GM23338 (cell line): ENCODE results near the gene MEOX1. TPM values are rescaled to one million over a fixed set of nuclear protein-coding genes. Genes with fewer than 3 reads are reported as not detected.

Experiments used
- ATAC-seq: fragments of 200-7000 bp; cut with Tn5 transposase; 3 replicates; pipeline ENCODE4 v1.9.1; 2020
- DNase-seq: peaks from one replicate; pipeline ENCODE4 v3.0.0-alpha.2; 2015; ENCODE audit warnings: low spot score
- H2AFZ ChIP-seq: fragments of 200-600 bp; sonication (generic); 2 replicates; pipeline ENCODE4 v1.8.0; 2016; ENCODE audit warnings: antibody characterized with exemption, mild to moderate bottlenecking, moderate library complexity
- H3F3A ChIP-seq: fragments of 200-600 bp; sonication (generic); replicated peaks from 2 replicates; pipeline ENCODE4 v1.8.0; 2017; ENCODE audit warnings: antibody characterized with exemption, mixed run types, low read depth
- H3K27ac ChIP-seq: fragments of 200-600 bp; sonication (generic); 2 replicates; pipeline ENCODE4 v1.6.1; 2016; ENCODE audit warnings: low read depth
- H3K27me3 ChIP-seq: fragments of 200-600 bp; sonication (generic); 2 replicates; pipeline ENCODE4 v1.8.0; 2016; ENCODE audit warnings: mild to moderate bottlenecking, mixed run types, moderate library complexity; ENCODE audit not compliant: insufficient read depth
- H3K36me3 ChIP-seq: fragments of 200-600 bp; sonication (generic); 2 replicates; pipeline ENCODE4 v1.8.0; 2016; ENCODE audit warnings: mild to moderate bottlenecking; ENCODE audit not compliant: insufficient read depth
- H3K4me1 ChIP-seq: fragments of 200-600 bp; sonication (generic); 2 replicates; pipeline ENCODE4 v1.8.0; 2016; ENCODE audit warnings: mild to moderate bottlenecking, moderate library complexity; ENCODE audit not compliant: insufficient read depth
- H3K4me2 ChIP-seq: fragments of 200-600 bp; sonication (generic); 2 replicates; pipeline ENCODE4 v1.7.1; 2017; ENCODE audit warnings: mixed run types
- H3K4me3 ChIP-seq: fragments of 200-600 bp; sonication (generic); 2 replicates; pipeline ENCODE4 v1.6.1; 2016; ENCODE audit warnings: mixed run types
- H3K79me2 ChIP-seq: fragments of 200-600 bp; sonication (generic); replicated peaks from 2 replicates; pipeline ENCODE4 v1.8.0; 2017; ENCODE audit warnings: mild to moderate bottlenecking; ENCODE audit not compliant: insufficient read depth
- H3K9me2 ChIP-seq: fragments of 200-600 bp; sonication (generic); 2 replicates; pipeline ENCODE4 v1.8.0; 2017; ENCODE audit not compliant: insufficient read depth
- H4K20me1 ChIP-seq: fragments of 200-600 bp; sonication (generic); replicated peaks from 2 replicates; pipeline ENCODE4 v1.8.0; 2017; ENCODE audit warnings: mild to moderate bottlenecking; ENCODE audit not compliant: insufficient read depth
- H3K27ac Mint-ChIP-seq: 2 replicates; pipeline ENCODE4 v1.8.0; 2020; ENCODE audit warnings: inconsistent platforms, mild to moderate bottlenecking, moderate library complexity, mixed read lengths
- H3K27me3 Mint-ChIP-seq: 3 replicates; pipeline ENCODE4 v1.8.0; 2022; ENCODE audit warnings: low read depth, mild to moderate bottlenecking, moderate library complexity, mixed read lengths, inconsistent platforms; ENCODE audit not compliant: insufficient read depth, poor library complexity
- H3K36me3 Mint-ChIP-seq: 3 replicates; pipeline ENCODE4 v1.8.0; 2021; ENCODE audit warnings: low read depth, mild to moderate bottlenecking, inconsistent platforms, moderate library complexity, mixed read lengths
- H3K4me1 Mint-ChIP-seq: 3 replicates; pipeline ENCODE4 v1.8.0; 2020; ENCODE audit warnings: mild to moderate bottlenecking, inconsistent platforms, mixed read lengths
- H3K4me3 Mint-ChIP-seq: 3 replicates; pipeline ENCODE4 v1.8.0; 2021; ENCODE audit warnings: moderate library complexity, mild to moderate bottlenecking, inconsistent platforms, mixed read lengths
- H3K9me3 Mint-ChIP-seq: 3 replicates; pipeline ENCODE4 v1.8.0; 2020; ENCODE audit warnings: moderate library complexity, mild to moderate bottlenecking, inconsistent platforms, mixed read lengths
- CREB1 ChIP-seq: fragments of 250-450 bp; sonication (Bioruptor Pico); IDR thresholded peaks from 2 replicates; pipeline ENCODE4 v1.5.0; 2020; ENCODE audit warnings: low read depth, mild to moderate bottlenecking, moderate library complexity
- CTCF ChIP-seq, 2 experiments: fragments of 200-600 bp in 1 of 2; sonication (generic) in 1 of 2; conservative IDR thresholded peaks; 2 replicates each; pipeline versions ENCODE4 v1.5.1 to v1.6.1; 2016 to 2017; ENCODE audit warnings: antibody characterized with exemption in 2 of 2, low read depth in 2 of 2, mild to moderate bottlenecking in 2 of 2, moderate library complexity in 1 of 2
- ETS1 ChIP-seq: IDR thresholded peaks from 2 replicates; pipeline ENCODE4 v1.6.1; 2016; ENCODE audit warnings: antibody characterized with exemption
- EZH2 ChIP-seq: fragments of 200-600 bp; sonication (generic); IDR thresholded peaks from one replicate; pipeline ENCODE4 v1.8.0; 2017; ENCODE audit warnings: antibody characterized with exemption, mild to moderate bottlenecking, low read depth; ENCODE audit not compliant: unreplicated experiment
- EZH2phosphoT487 ChIP-seq: fragments of 200-600 bp; sonication (generic); IDR thresholded peaks from one replicate; pipeline ENCODE4 v1.8.1; 2018; ENCODE audit warnings: antibody characterized with exemption; ENCODE audit not compliant: unreplicated experiment
- JUNB ChIP-seq: IDR thresholded peaks from one replicate; pipeline ENCODE4 v1.6.1; 2016; ENCODE audit warnings: antibody characterized with exemption; ENCODE audit not compliant: unreplicated experiment
- NANOG ChIP-seq: IDR thresholded peaks from 2 replicates; pipeline ENCODE4 v1.6.1; 2016; ENCODE audit warnings: antibody characterized with exemption, borderline replicate concordance
- POLR2AphosphoS5 ChIP-seq: IDR thresholded peaks from 2 replicates; pipeline ENCODE4 v1.6.1; 2016; ENCODE audit warnings: antibody characterized with exemption, low read depth
- REST ChIP-seq: IDR thresholded peaks from one replicate; pipeline ENCODE4 v1.6.1; 2018; ENCODE audit warnings: antibody characterized with exemption; ENCODE audit not compliant: unreplicated experiment
- STAT1 ChIP-seq: IDR thresholded peaks from one replicate; pipeline ENCODE4 v1.6.1; 2016; ENCODE audit warnings: antibody characterized with exemption; ENCODE audit not compliant: unreplicated experiment
- ZNF114 ChIP-seq: fragments of 250-450 bp; sonication (Bioruptor Pico); IDR thresholded peaks from 2 replicates; pipeline ENCODE4 v1.5.0; 2020; ENCODE audit warnings: mild to moderate bottlenecking, moderate library complexity
- ZNF331 ChIP-seq: fragments of 250-450 bp; sonication (Bioruptor Pico); IDR thresholded peaks from 2 replicates; pipeline ENCODE4 v1.5.0; 2020; ENCODE audit warnings: low read depth, mild to moderate bottlenecking, moderate library complexity
- ZNF462 ChIP-seq: fragments of 250-450 bp; sonication (Bioruptor Pico); IDR thresholded peaks from 2 replicates; pipeline ENCODE4 v1.5.0; 2020; ENCODE audit warnings: mild to moderate bottlenecking, moderate library complexity
- polyA plus RNA-seq: library from polyadenylated mRNA; unstranded; fragments of >200 nt; fragmentation: Nextera tagmentation; extraction: Ambion mirVana; gene quantifications from 2 replicates; pipeline ENCODE4 v1.2.1, GENCODE V29; 2016
- total RNA-seq: library from RNA; depleted of rRNA; stranded (reverse); fragments of >200 nt; shearing (Covaris generic); gene quantifications from 2 replicates; pipeline ENCODE4 v1.2.3, GENCODE V29; 2014

The MEOX1 gene
- total and polyA plus RNA-seq, 2 experiments from 2014 or later: not detected

GRCh38 chr17:43701318-43701743 is 39.6 kb upstream of the MEOX1 start:
- Histone ChIP-seq H3K27ac (no peak overlapping the region), H3K27me3 (no peaks in the 10 kb centered on the region), H4K20me1 (no peaks in the 10 kb centered on the region), H3K4me3 (no peak overlapping the region), H3F3A (no peaks in the 10 kb centered on the region), H3K9me2 (no peaks in the 10 kb centered on the region), H3K36me3 (no peaks in the 10 kb centered on the region), H3K79me2 (no peaks in the 10 kb centered on the region), H2AFZ (peak overlapping the region; percentile 89), H3K4me1 (peaks cover 14% of the 10 kb centered on the region; the same call in 1 of the 2 replicates), H3K4me2 (no peak overlapping the region)
- Mint-ChIP-seq H3K36me3 (no peaks in the 10 kb centered on the region; the same call in 2 of the 3 replicates), H3K27ac (no peak overlapping the region), H3K27me3 (peaks cover 16% of the 10 kb centered on the region), H3K4me3 (no peak overlapping the region), H3K9me3 (no peaks in the 10 kb centered on the region), H3K4me1 (peaks cover 24% of the 10 kb centered on the region)
- ATAC-seq: no peak
- no peak for TF ChIP-seq REST
- no peak for TF ChIP-seq POLR2AphosphoS5
- no peak for TF ChIP-seq NANOG
- no peak for TF ChIP-seq EZH2
- no peak for TF ChIP-seq ZNF331
- TF ChIP-seq STAT1: no peak
- no peak for TF ChIP-seq CTCF (conservative IDR thresholded peaks at IDR 0.05; ENCODE audit: low read depth in 2 of 2)
- no peak for TF ChIP-seq ZNF462 (CRISPR knock-in tag)
- TF ChIP-seq JUNB: no peak
- no peak for TF ChIP-seq CREB1
- TF ChIP-seq EZH2phosphoT487: no peak
- no peak for TF ChIP-seq ETS1
- TF ChIP-seq ZNF114 (CRISPR knock-in tag): no peak
- no peak for DNase-seq
